HCT116 (cell line): ENCODE measurements around the gene PZP. TPM values are rescaled to one million over a fixed set of nuclear protein-coding genes. Genes with fewer than 3 reads are reported as not detected.

ENCODE experiments used
- ATAC-seq: fragments of 200-7000 bp; cut with Tn5 transposase; 2 replicates; pipeline ENCODE4 v1.9.1; 2020; ENCODE audit warnings: mild to moderate bottlenecking, moderate library complexity
- BruUV-seq: library from RNA; stranded (reverse); fragments of 400-500 nt; replicated peaks from 2 replicates; lab custom pipeline; 2021; lab: Mats Ljungman, UMichigan
- CTCF ChIA-PET: fragments of 300-600 bp; sonication (Branson Sonifier 250); formaldehyde crosslinking; loops from one replicate; lab custom pipeline; 2021; ENCODE audit warnings: antibody characterized with exemption; lab: Charles Lee
- POLR2A ChIA-PET: fragments of 300-600, 350-600 bp; sonication (Branson Sonifier 250); formaldehyde crosslinking; loops from one replicate; lab custom pipeline; 2021; ENCODE audit warnings: antibody characterized with exemption; lab: Charles Lee
- RAD21 ChIA-PET, 2 experiments: fragments of 300-600 bp; sonication (Branson Sonifier 250); formaldehyde crosslinking; loops; one replicate each; lab custom pipeline; 2023; ENCODE audit warnings: low total read pairs in 2 of 2; ENCODE audit not compliant: uncharacterized antibody in 2 of 2, unreplicated experiment in 2 of 2, low non-redundant PET in 1 of 2; lab: Charles Lee
- DNase-seq: peaks from one replicate; pipeline ENCODE4 v3.0.0-alpha.2; 2010; ENCODE audit warnings: low read depth, low spot score
- H2AFZ ChIP-seq: fragments of 200-600 bp; shearing (Covaris generic), sonication (generic); 2 replicates; pipeline ENCODE4 v1.6.1; 2017; ENCODE audit warnings: low read depth, mixed run types, mixed read lengths, antibody characterized with exemption, low read length; ENCODE audit not compliant: poor library complexity, severe bottlenecking
- H3K27ac ChIP-seq: 2 replicates; pipeline ENCODE4 v1.5.1; 2012; ENCODE audit warnings: low read depth, low read length
- H3K27me3 ChIP-seq: fragments of 200-600 bp; sonication (generic); 2 replicates; pipeline ENCODE4 v1.6.1; 2016; ENCODE audit warnings: mixed run types, low read length, mixed read lengths; ENCODE audit not compliant: insufficient read depth
- H3K36me3 ChIP-seq, 2 experiments: fragments of 200-500 bp in 1 of 2; fragments of 200-600 bp in 1 of 2; sonication (Bioruptor generic) in 1 of 2; sonication (generic) in 1 of 2; 2 replicates each; pipeline versions ENCODE4 v1.5.1 to v1.6.1; 2014 to 2016; ENCODE audit warnings: low read length in 2 of 2, inconsistent platforms in 1 of 2, mixed read lengths in 1 of 2, mixed run types in 1 of 2; ENCODE audit not compliant: insufficient read depth in 2 of 2, control insufficient read depth in 1 of 2
- H3K4me1 ChIP-seq, 2 experiments: fragments of 200-600 bp in 1 of 2; sonication (generic) in 1 of 2; 2 replicates each; pipeline versions ENCODE4 v1.5.1 to v1.6.1; 2012 to 2017; ENCODE audit warnings: low read length in 2 of 2, inconsistent platforms in 1 of 2, mild to moderate bottlenecking in 1 of 2, mixed read lengths in 1 of 2, mixed run types in 1 of 2, moderate library complexity in 1 of 2; ENCODE audit not compliant: insufficient read depth in 2 of 2, control insufficient read depth in 1 of 2
- H3K4me2 ChIP-seq: fragments of 200-600 bp; sonication (generic); 2 replicates; pipeline ENCODE4 v1.6.1; 2017; ENCODE audit warnings: mixed run types, low read length, mixed read lengths
- H3K4me3 ChIP-seq, 2 experiments: fragments of 200-600 bp in 1 of 2; sonication (generic) in 1 of 2; replicated peaks in 1 of 2; 2 replicates each; pipeline ENCODE4 v1.5.1; 2011 to 2016; ENCODE audit warnings: low read length in 2 of 2, control low read depth in 1 of 2, low read depth in 1 of 2, mild to moderate bottlenecking in 1 of 2, mixed read lengths in 1 of 2, mixed run types in 1 of 2
- H3K79me2 ChIP-seq: fragments of 200-600 bp; sonication (generic); 2 replicates; pipeline ENCODE4 v1.6.1; 2017; ENCODE audit warnings: mild to moderate bottlenecking, mixed run types, low read length, moderate library complexity, mixed read lengths; ENCODE audit not compliant: insufficient read depth
- H3K9ac ChIP-seq: fragments of 200-600 bp; sonication (generic); 2 replicates; pipeline ENCODE4 v1.6.1; 2016; ENCODE audit warnings: low read length, mixed read lengths
- H3K9me2 ChIP-seq: fragments of 200-600 bp; sonication (generic), shearing (Covaris generic); 2 replicates; pipeline ENCODE4 v1.6.1; 2017; ENCODE audit warnings: mixed run types, mild to moderate bottlenecking, moderate library complexity; ENCODE audit not compliant: insufficient read depth
- H3K9me3 ChIP-seq, 2 experiments: fragments of 200-500 bp in 1 of 2; fragments of 200-600 bp in 1 of 2; sonication (Bioruptor generic) in 1 of 2; sonication (generic) in 1 of 2; 2 replicates each; pipeline ENCODE4 v1.6.1; 2014 to 2017; ENCODE audit warnings: low read length in 2 of 2, mixed read lengths in 2 of 2, inconsistent platforms in 1 of 2, low read depth in 1 of 2, mild to moderate bottlenecking in 1 of 2, mixed run types in 1 of 2, moderate library complexity in 1 of 2; ENCODE audit not compliant: control insufficient read depth in 1 of 2, insufficient read depth in 1 of 2
- H4K20me1 ChIP-seq: fragments of 200-600 bp; sonication (generic), shearing (Covaris generic); 2 replicates; pipeline ENCODE4 v1.6.1; 2017; ENCODE audit warnings: mixed run types, mild to moderate bottlenecking, moderate library complexity; ENCODE audit not compliant: insufficient read depth
- ATF3 ChIP-seq: IDR thresholded peaks from 2 replicates; pipeline ENCODE4 v1.6.1; 2012
- CBX3 ChIP-seq: IDR thresholded peaks from 2 replicates; pipeline ENCODE4 v1.6.1; 2012; ENCODE audit warnings: low read depth
- CEBPB ChIP-seq: IDR thresholded peaks from 2 replicates; pipeline ENCODE4 v1.6.1; 2012; ENCODE audit warnings: low read depth
- CTCF ChIP-seq, 3 experiments: fragments of 200-600 bp in 1 of 3; sonication (generic) in 1 of 3; IDR thresholded peaks in 2 of 3; conservative IDR thresholded peaks in 1 of 3; 2 replicates each; pipeline ENCODE4 v1.5.1; 2012 to 2017; ENCODE audit warnings: low read depth in 2 of 3, low read length in 2 of 3, antibody characterized with exemption in 1 of 3, borderline replicate concordance in 1 of 3, control low read depth in 1 of 3, mild to moderate bottlenecking in 1 of 3, mixed read lengths in 1 of 3, mixed run types in 1 of 3, moderate library complexity in 1 of 3; ENCODE audit not compliant: insufficient read depth in 1 of 3
- EGR1 ChIP-seq: IDR thresholded peaks from 2 replicates; pipeline ENCODE4 v1.6.1; 2012; ENCODE audit warnings: low read depth
- ELF1 ChIP-seq: IDR thresholded peaks from 2 replicates; pipeline ENCODE4 v1.6.1; 2012; ENCODE audit warnings: low read depth, borderline replicate concordance
- EZH2 ChIP-seq: fragments of 200-600 bp; sonication (generic); IDR thresholded peaks from 2 replicates; pipeline ENCODE4 v1.6.1; 2017; ENCODE audit warnings: antibody characterized with exemption, mixed run types
- EZH2phosphoT487 ChIP-seq: fragments of 200-600 bp; IDR thresholded peaks from 2 replicates; pipeline ENCODE4 v1.6.1; 2018; ENCODE audit warnings: antibody characterized with exemption, borderline replicate concordance
- FOSL1 ChIP-seq: IDR thresholded peaks from 2 replicates; pipeline ENCODE4 v1.6.1; 2012; ENCODE audit warnings: low read depth
- MAX ChIP-seq: IDR thresholded peaks from 2 replicates; pipeline ENCODE4 v1.6.1; 2012
- RAD21 ChIP-seq: IDR thresholded peaks from 2 replicates; pipeline ENCODE4 v1.6.1; 2012; ENCODE audit warnings: low read depth, mild to moderate bottlenecking
- REST ChIP-seq: IDR thresholded peaks from 2 replicates; pipeline ENCODE4 v1.6.1; 2012; ENCODE audit warnings: low read depth
- SIN3A ChIP-seq: IDR thresholded peaks from 2 replicates; pipeline ENCODE4 v1.6.1; 2012; ENCODE audit warnings: low read depth
- SP1 ChIP-seq: IDR thresholded peaks from 2 replicates; pipeline ENCODE4 v1.6.1; 2012; ENCODE audit warnings: low read depth
- SRF ChIP-seq: IDR thresholded peaks from 2 replicates; pipeline ENCODE4 v1.6.1; 2012; ENCODE audit warnings: low read depth
- YY1 ChIP-seq: IDR thresholded peaks from 2 replicates; pipeline ENCODE4 v1.6.1; 2011; ENCODE audit warnings: low read length, low read depth, moderate library complexity, mild to moderate bottlenecking; ENCODE audit not compliant: insufficient replicate concordance; ENCODE audit errors: extremely low read depth
- ZBTB33 ChIP-seq: IDR thresholded peaks from 2 replicates; pipeline ENCODE4 v1.6.1; 2011; ENCODE audit warnings: mild to moderate bottlenecking, low read length, moderate library complexity; ENCODE audit not compliant: insufficient replicate concordance; ENCODE audit errors: extremely low read depth
- ZFX ChIP-seq: fragments of 450-650 bp; IDR thresholded peaks from 2 replicates; pipeline ENCODE4 v1.6.1; 2017
- ZNF274 ChIP-seq: fragments of 200-500 bp; sonication (Bioruptor generic); IDR thresholded peaks from 2 replicates; pipeline ENCODE4 v1.6.1; 2014; ENCODE audit warnings: mild to moderate bottlenecking, low read depth, low read length, inconsistent platforms
- intact Hi-C: fragments of 100-400 bp; cut with micrococcal nuclease; formaldehyde crosslinking; loops from 2 replicates; pipeline ENCODE4 v1.10.0; 2022
- total RNA-seq: library from RNA; stranded (reverse); gene quantifications from one replicate; pipeline ENCODE4 v1.2.1, GENCODE V29; 2021; ENCODE audit not compliant: unreplicated experiment

The PZP gene
- total RNA-seq, 1 experiment from 2014 or later = not detected

- no peak overlapping the region for H3K27ac ChIP-seq
- H3K4me3 ChIP-seq = no peak overlapping the region
- ChIA-PET POLR2A (no interaction called here), CTCF (no interaction called here), RAD21 (no interaction called here)
- H3K9me3 ChIP-seq = no peaks in the 10 kb centered on the region
- no peak overlapping the region for H3K9ac ChIP-seq
- no peaks in the 10 kb centered on the region for H3K79me2 ChIP-seq
- H3K4me2 ChIP-seq = no peak overlapping the region
- BruUV-seq = no TSS peak
- DNase-seq = no peak
- no peak for ATAC-seq
- H3K4me1 ChIP-seq = no peaks in the 10 kb centered on the region
- H4K20me1 ChIP-seq = no peaks in the 10 kb centered on the region
- H3K27me3 ChIP-seq = peaks cover 27% of the 10 kb centered on the region
- intact Hi-C loops = no loop called here
- H3K9me2 ChIP-seq = no peaks in the 10 kb centered on the region
- no peaks in the 10 kb centered on the region for H3K36me3 ChIP-seq
- no peak overlapping the region for H2AFZ ChIP-seq
- TF ChIP-seq ELF1 (no peak), CTCF (IDR thresholded peaks at IDR 0.05 in 2 of 3, conservative IDR thresholded peaks at IDR 0.05 in 1 of 3; ENCODE audit: borderline replicate concordance in 1 of 3, insufficient read depth in 1 of 3, low read depth in 2 of 3, low read length in 2 of 3) (no peak), RAD21 (no peak), ATF3 (no peak), SRF (no peak), EZH2 (no peak), EZH2phosphoT487 (no peak), MAX (no peak), REST (no peak), SP1 (no peak), ZFX (no peak), CEBPB (no peak), FOSL1 (no peak), ZBTB33 (no peak), SIN3A (no peak), CBX3 (no peak), ZNF274 (no peak), EGR1 (no peak), YY1 (no peak)
These were observed 13.3 kb upstream of the PZP start for GRCh38 chr12:9221483-9221882.
